IPS-18c (cell line): Measurements from ENCODE around the gene ZC3H14.

ENCODE experiments used
- H3K4me3 ChIP-seq: 2 replicates; pipeline ENCODE4 v1.7.0; 2013; ENCODE audit warnings: low read depth, mild to moderate bottlenecking, low read length, moderate library complexity; ENCODE audit not compliant: insufficient read depth
- H3K9me3 ChIP-seq: one replicate; pipeline ENCODE4 v1.6.1; 2013; ENCODE audit warnings: mild to moderate bottlenecking, low read length, moderate library complexity; ENCODE audit not compliant: control insufficient read depth, insufficient read depth

The ZC3H14 gene

GRCh38 chr14:88621100-88621499 is 58.3 kb downstream of the ZC3H14 start:
- H3K9me3 ChIP-seq = no peaks in the 10 kb centered on the region
- no peak overlapping the region for H3K4me3 ChIP-seq

GRCh38 chr14:88625671-88626070 is 62.8 kb downstream of the ZC3H14 start:
- H3K4me3 ChIP-seq = no peak overlapping the region
- H3K9me3 ChIP-seq = no peaks in the 10 kb centered on the region

GRCh38 chr14:88628033-88628432 is 65.2 kb downstream of the ZC3H14 start:
- H3K9me3 ChIP-seq = no peaks in the 10 kb centered on the region
- H3K4me3 ChIP-seq = no peak overlapping the region

- H3K4me3 ChIP-seq = no peak overlapping the region
- H3K9me3 ChIP-seq = no peaks in the 10 kb centered on the region
Observed at GRCh38 chr14:88628462-88628861, 65.6 kb downstream of the ZC3H14 start.

GRCh38 chr14:88630565-88630964 is 67.7 kb downstream of the ZC3H14 start:
- H3K9me3 ChIP-seq = no peaks in the 10 kb centered on the region

GRCh38 chr14:88631091-88631490 is 68.3 kb downstream of the ZC3H14 start:
- H3K9me3 ChIP-seq = no peaks in the 10 kb centered on the region
- no peak overlapping the region for H3K4me3 ChIP-seq

More at GRCh38 chr14:88630565-88630964, 67.7 kb downstream of the ZC3H14 start:
- no peak overlapping the region for H3K4me3 ChIP-seq

- H3K9me3 ChIP-seq = no peaks in the 10 kb centered on the region
- no peak overlapping the region for H3K4me3 ChIP-seq
Observed at GRCh38 chr14:88632512-88632911, 69.7 kb downstream of the ZC3H14 start.

GRCh38 chr14:88639221-88639620 is 76.4 kb downstream of the ZC3H14 start:
- Histone ChIP-seq H3K4me3 (no peak overlapping the region), H3K9me3 (no peaks in the 10 kb centered on the region)

GRCh38 chr14:88660056-88660455 is 97.2 kb downstream of the ZC3H14 start:
- H3K4me3 ChIP-seq = no peak overlapping the region
- peaks cover 2% of the 10 kb centered on the region for H3K9me3 ChIP-seq

- Histone ChIP-seq H3K9me3 (no peaks in the 10 kb centered on the region), H3K4me3 (no peak overlapping the region)
Observed at GRCh38 chr14:88667555-88668273, 104.9 kb downstream of the ZC3H14 start.

GRCh38 chr14:88668448-88669116 is 105.7 kb downstream of the ZC3H14 start:
- Histone ChIP-seq H3K4me3 (no peak overlapping the region), H3K9me3 (no peaks in the 10 kb centered on the region)

GRCh38 chr14:88669346-88669745 is 106.5 kb downstream of the ZC3H14 start:
- H3K4me3 ChIP-seq = no peak overlapping the region
- H3K9me3 ChIP-seq = no peaks in the 10 kb centered on the region
